A673 (cell line): Measurements from ENCODE around the gene MRAP2.

Experiments
- CTCF ChIP-seq: fragments of 300-800, 200-600 bp; sonication (generic); conservative IDR thresholded peaks from 2 replicates; pipeline ENCODE4 v1.5.1; 2017; ENCODE audit warnings: low read depth, mild to moderate bottlenecking, antibody characterized with exemption, low read length, moderate library complexity, mixed read lengths
- EZH2 ChIP-seq: fragments of 200-600 bp; sonication (generic); IDR thresholded peaks from 2 replicates; pipeline ENCODE4 v1.6.1; 2017; ENCODE audit warnings: borderline replicate concordance, low read depth, mild to moderate bottlenecking, mixed read lengths, antibody characterized with exemption, low read length; ENCODE audit not compliant: poor library complexity, severe bottlenecking

GRCh38 chr6:83985308-83985713 lies 48.3 kb upstream of the MRAP2 start:
- TF ChIP-seq CTCF (no peak), EZH2 (no peak)
